GM21515 (cell line): ENCODE results near the gene SOD3.

Source experiments
- ATAC-seq: cut with Tn5 transposase; IDR thresholded peaks from one replicate; pipeline ENCODE4 v1.9.1; 2021; ENCODE audit not compliant: unreplicated experiment

SOD3 gene

DNA sequence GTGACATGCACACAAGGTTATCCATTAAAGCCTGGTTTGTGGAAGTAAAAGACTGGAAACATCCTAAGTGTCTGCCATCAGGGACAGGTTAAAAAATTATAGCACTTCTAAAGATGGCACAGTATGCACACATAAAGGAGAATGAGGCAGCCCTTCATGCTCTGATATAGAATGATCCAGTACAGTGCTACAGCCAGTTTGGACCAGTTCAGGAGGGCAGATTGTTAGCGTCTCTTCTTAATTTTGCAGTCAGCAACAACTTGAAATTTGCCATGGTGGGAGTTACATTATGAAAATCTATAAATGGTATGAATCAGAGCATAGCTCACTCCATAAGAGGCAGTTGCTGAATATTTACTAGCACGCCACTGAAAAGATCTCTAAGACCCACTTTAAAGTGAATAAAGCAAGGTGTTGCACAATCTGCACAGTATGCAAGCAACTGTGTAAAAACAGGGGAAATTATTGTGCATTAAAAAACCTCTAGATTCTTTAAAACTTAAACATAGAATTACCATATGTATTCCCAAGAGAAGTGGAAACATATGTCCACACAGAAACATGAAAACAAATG is 20.3 kb upstream of the SOD3 start:
- ATAC-seq = no peak

GRCh38 chr4:24775750-24776149 is 19.6 kb upstream of the SOD3 start:
- ATAC-seq = no peak

- no peak for ATAC-seq
Observed at GRCh38 chr4:24777536-24778463, 17.6 kb upstream of the SOD3 start.

DNA sequence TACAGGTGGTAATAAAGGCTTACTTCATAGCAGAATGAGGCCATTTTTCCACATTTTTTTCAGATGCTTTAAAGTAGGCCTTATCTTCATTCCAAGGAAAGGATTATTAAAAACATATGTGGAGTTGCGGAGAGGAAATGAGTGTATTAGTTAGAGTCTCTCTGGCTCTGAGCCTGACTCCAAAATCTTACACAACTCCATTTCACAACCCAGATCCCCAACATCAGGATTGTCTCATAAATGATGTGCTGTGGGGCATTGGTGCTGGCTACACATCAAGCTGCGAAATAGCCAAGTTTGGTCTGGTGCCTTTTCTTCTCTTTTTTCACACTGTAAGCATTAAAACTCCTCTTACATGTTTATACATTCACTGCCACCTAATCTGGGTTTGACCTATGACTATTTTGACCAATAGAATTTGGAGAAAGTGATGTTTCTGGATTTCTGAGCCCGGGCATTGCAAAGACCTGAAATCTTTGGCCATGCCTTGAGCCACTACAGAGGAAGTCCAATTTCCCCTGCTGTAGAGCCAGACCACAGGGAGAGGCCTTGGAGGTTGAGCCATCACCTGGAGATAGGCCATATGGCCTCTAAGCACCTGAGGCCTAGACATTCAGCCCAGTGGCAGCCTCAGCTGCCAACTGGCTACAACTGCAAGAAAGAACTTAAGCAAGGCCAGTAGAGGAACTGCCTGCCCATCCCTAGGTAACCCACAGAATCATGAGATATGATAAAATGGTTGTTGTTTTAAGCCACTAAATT is 16.7 kb upstream of the SOD3 start:
- no peak for ATAC-seq

DNA sequence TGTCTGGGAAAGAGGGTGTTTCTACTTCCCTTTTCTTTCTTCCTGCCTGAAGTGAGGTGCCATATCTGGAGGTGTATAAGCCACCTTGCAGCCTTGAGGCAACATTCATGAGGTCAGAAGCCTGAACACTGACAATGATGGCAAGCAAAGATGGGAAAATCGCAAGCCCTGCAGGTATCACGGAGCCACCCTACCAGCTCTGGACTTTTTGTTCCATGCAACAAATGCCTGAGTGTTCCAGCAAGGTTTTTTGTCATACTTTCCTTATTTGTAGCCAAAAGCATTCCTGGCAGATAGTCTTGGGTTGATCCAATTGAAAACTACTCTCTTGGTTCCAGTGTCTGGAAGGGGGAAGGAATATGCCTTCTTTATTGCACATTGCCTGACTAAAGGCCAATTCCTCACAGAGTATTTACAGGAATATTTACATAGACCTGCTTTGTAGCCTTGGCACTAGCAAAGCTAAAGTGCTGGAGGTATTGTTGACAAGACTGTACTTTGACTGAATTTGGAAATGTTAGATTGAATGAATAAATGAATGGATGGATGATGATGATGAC is 14.4 kb upstream of the SOD3 start:
- no peak for ATAC-seq

DNA sequence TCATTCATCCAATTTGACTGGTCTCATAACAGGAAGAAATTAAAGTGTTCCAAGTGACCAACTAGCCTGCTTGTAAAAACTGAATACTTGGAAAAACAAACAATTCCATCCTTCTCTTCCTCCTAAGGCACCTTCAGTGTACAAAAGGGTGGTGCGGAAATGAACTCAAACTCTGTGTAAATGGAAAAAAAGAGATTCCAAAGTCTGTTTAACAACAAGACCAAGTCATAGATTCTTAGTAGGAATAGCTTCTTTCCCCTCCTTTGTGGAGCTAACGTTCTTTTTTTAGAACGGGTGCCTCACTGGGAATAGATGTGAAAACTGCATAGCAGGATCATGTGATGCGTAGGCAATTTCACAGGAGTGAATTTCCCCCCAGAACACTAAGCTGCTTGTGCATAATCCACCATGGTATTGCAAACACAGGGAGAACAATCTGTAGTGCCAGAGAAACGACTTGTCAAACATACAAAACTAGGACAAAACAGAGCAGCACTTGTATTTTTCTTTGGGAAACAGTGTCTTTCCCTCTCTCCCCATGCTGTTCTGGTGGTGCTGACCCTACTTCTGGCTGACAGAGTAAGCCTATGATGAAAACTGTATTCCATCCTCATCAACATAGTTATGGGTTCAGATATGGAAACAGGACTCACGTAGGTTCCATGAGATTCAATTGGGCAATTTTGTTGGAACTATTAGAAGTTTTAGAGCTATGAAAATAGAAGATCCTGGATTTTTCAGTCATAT is 13.2 kb upstream of the SOD3 start:
- ATAC-seq = no peak

GRCh38 chr4:24783506-24783905 is 11.9 kb upstream of the SOD3 start:
- no peak for ATAC-seq

DNA sequence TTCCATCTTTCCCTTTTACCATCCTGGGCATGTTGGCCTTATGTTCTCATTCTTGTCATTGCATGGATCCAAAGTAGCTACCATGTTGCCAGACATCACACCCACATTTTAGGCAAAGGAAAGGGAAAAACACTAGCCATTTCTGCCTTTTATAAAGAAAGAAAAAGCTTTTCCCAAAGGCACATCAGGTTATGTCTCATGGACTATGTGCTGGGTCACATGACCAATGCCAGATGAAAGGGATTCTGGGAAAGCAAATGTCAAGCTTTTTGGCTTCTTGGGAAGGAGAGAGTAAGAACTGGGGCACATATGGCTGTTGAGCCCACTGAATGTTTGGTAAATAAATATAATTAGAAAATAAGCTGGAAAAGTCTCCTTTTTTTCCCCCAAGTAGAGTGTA is 4.3 kb upstream of the SOD3 start:
- no peak for ATAC-seq

DNA sequence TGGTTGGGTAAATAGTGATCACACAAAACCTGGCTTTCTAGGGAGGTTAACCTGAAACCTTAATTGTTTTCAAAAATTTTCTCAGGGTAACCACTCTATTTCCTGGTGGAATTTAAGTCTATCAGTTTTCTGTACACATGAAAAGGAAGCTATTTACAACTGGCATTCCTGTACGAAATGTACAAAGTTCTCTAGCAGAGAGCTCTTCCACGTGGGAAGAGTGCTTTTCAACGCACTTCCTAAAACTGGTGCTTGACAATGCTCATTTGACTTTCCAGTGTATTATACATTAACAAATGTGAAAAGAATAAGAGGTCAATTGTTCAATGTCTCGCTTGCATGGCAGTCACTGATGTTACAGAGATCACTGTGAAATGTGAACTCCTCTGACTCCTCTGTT is 2.8 kb upstream of the SOD3 start:
- ATAC-seq = no peak

GRCh38 chr4:24793219-24794005 is 2.0 kb upstream of the SOD3 start:
- ATAC-seq = no peak

DNA sequence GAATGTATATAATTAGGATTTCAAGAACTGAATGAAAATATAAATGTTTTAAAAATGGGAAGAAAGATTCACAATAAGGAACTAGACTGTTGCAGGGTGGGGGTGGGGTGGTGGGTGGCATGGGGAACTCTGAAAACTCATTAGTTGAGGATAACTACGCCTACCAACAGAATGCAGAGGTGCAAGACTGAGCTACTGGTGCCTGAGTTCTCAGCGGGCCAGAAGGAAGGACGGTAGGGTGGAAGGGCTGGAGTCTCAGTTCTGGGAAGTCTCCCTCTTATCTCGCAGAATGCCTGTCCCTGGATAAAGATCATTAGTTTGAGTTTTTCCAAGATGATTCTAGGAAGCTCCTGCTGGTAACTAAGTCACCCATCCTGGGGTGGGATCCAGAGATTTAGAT is 1.3 kb upstream of the SOD3 start:
- ATAC-seq = no peak

DNA sequence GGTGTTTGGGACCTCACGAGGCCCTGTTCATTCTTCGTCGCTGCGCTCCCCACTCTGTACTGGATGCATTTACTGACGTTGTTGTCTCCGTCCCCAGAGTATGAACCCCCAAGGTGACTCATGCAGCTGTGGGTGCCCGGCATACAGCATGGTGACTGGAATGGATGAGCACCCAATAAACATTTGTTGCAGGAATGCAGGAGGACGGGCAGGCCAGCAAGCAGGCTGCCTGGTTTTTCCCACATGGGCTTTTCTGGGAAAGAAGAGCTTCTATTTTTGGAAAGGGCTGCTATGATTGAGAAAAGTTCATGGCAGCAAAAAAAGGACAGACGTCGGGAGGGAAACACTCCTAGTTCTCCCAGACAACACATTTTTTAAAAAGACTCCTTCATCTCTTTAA is 893 bp upstream of the SOD3 start:
- no peak for ATAC-seq

DNA sequence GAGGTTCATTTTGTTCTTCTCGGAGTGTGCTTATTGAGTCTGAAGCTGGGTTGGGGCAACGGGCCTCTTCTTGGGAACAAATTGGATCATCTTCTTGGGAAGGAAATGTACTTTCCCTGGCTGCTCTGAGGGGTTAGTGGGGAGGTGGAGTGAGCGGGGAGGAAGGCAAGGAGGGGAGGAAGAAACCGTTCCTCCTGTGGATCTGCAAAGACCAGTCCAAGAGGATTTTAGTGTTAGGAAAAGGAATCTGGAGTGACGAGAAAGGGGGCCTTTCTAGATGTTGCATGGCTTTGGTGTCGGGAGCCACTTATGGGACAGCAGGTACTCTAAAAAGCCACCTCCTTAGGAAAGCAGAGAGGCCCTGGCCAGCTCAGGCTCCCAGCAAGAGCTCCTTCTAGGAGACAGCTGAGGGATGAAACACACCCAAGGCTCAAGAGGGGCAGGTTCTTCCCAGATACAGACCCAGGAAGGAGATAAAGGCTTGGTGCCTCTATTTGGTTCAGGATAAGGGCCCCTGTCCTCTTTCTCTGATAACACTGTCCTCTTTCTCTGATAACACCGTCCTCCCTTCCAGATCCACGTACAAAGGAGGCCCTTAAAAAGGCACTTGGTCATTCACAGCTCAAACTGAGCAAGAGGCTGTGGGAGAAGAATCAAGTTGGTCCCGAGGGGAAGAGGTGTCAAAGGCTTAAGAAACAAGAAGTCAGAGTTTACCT is 451 bp downstream of the SOD3 start:
- no peak for ATAC-seq

GRCh38 chr4:24796620-24797019 is 1.2 kb downstream of the SOD3 start:
- ATAC-seq = no peak

- ATAC-seq = no peak
Observed at GRCh38 chr4:24798036-24798610, 2.8 kb downstream of the SOD3 start.

GRCh38 chr4:24799196-24799543 is 3.8 kb downstream of the SOD3 start:
- no peak for ATAC-seq

DNA sequence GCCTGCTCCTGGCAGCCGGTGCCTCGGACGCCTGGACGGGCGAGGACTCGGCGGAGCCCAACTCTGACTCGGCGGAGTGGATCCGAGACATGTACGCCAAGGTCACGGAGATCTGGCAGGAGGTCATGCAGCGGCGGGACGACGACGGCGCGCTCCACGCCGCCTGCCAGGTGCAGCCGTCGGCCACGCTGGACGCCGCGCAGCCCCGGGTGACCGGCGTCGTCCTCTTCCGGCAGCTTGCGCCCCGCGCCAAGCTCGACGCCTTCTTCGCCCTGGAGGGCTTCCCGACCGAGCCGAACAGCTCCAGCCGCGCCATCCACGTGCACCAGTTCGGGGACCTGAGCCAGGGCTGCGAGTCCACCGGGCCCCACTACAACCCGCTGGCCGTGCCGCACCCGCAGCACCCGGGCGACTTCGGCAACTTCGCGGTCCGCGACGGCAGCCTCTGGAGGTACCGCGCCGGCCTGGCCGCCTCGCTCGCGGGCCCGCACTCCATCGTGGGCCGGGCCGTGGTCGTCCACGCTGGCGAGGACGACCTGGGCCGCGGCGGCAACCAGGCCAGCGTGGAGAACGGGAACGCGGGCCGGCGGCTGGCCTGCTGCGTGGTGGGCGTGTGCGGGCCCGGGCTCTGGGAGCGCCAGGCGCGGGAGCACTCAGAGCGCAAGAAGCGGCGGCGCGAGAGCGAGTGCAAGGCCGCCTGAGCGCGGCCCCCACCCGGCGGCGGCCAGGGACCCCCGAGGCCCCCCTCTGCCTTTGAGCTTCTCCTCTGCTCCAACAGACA is 4.4 kb downstream of the SOD3 start:
- no peak for ATAC-seq

GRCh38 chr4:24800325-24800895 is 5.0 kb downstream of the SOD3 start:
- ATAC-seq = no peak
